Anterior cingulate cortex (tissue), 58 donors: ENCODE results near the gene SRPK3.
A peak's percentile ranks its signal among the peaks of the same experiment; 100 is the strongest.

Experiments used
- DNase-seq, 58 donors: peaks; one replicate each; lab custom pipeline; 2025; lab: John Stamatoyannopoulos, UW

The SRPK3 gene

GRCh38 chrX:153769158-153769864 is 11.5 kb upstream of the SRPK3 start:
- DNase-seq: no peak

- peak in 5 of 58 donors; percentile 15 to 48 (median 37) for DNase-seq
Observed at GRCh38 chrX:153769865-153770600, 10.8 kb upstream of the SRPK3 start.

GRCh38 chrX:153770601-153771414 is 10.0 kb upstream of the SRPK3 start:
- DNase-seq: no peak

GRCh38 chrX:153771415-153772315 is 9.2 kb upstream of the SRPK3 start:
- DNase-seq: no peak

- no peak for DNase-seq
Observed at GRCh38 chrX:153772316-153773217, 8.3 kb upstream of the SRPK3 start.

- no peak for DNase-seq
Observed at GRCh38 chrX:153773218-153773611, 7.6 kb upstream of the SRPK3 start.

GRCh38 chrX:153773741-153774575 is 6.9 kb upstream of the SRPK3 start:
- DNase-seq: no peak

- DNase-seq: no peak
Observed at GRCh38 chrX:153774576-153775292, 6.1 kb upstream of the SRPK3 start.

- DNase-seq: no peak
Observed at GRCh38 chrX:153775293-153776119, 5.3 kb upstream of the SRPK3 start.

GRCh38 chrX:153776120-153776599 is 4.7 kb upstream of the SRPK3 start:
- DNase-seq: no peak

- no peak for DNase-seq
Observed at GRCh38 chrX:153776611-153777045, 4.2 kb upstream of the SRPK3 start.

GRCh38 chrX:153777261-153778090 is 3.4 kb upstream of the SRPK3 start:
- DNase-seq: no peak

GRCh38 chrX:153778181-153778580 is 2.7 kb upstream of the SRPK3 start:
- DNase-seq: no peak

GRCh38 chrX:153778684-153779101 is 2.1 kb upstream of the SRPK3 start:
- DNase-seq: no peak

- no peak for DNase-seq
Observed at GRCh38 chrX:153779891-153780677, 757 bp upstream of the SRPK3 start.
